NCI-H460 (cell line): ENCODE measurements around the gene NDUFS3. TPM values are rescaled to one million over a fixed set of nuclear protein-coding genes. Genes with fewer than 3 reads are reported as not detected.
"Not testable (repeated sequence)": the region's sequence is repeated elsewhere in the genome, so short reads cannot be mapped to it uniquely, and the experiment has no call there.

Experiments used
- DNase-seq: peaks from one replicate; pipeline ENCODE4 v3.0.0-alpha.2; 2016; ENCODE audit warnings: low read depth; ENCODE audit errors: extremely low read depth
- total RNA-seq: library from RNA; depleted of rRNA; stranded (reverse); fragments of >200 nt; shearing (Covaris generic); gene quantifications from 2 replicates; pipeline ENCODE4 v1.2.3, GENCODE V29; 2014

Gene NDUFS3
- total RNA-seq, 1 experiment from 2014 or later = 46.6 TPM

GRCh38 chr11:47557004-47557403, 21.9 kb upstream of the NDUFS3 start:
- DNase-seq = not testable (repeated sequence)

- DNase-seq = no peak
These were observed 20.2 kb upstream of the NDUFS3 start for GRCh38 chr11:47558695-47559094.

GRCh38 chr11:47560426-47560825, 18.4 kb upstream of the NDUFS3 start:
- DNase-seq = no peak

GRCh38 chr11:47562393-47562792, 16.5 kb upstream of the NDUFS3 start:
- DNase-seq = not testable (repeated sequence)

GRCh38 chr11:47564366-47564765, 14.5 kb upstream of the NDUFS3 start:
- DNase-seq = not testable (repeated sequence)

GRCh38 chr11:47564933-47565339, 13.9 kb upstream of the NDUFS3 start:
- DNase-seq = no peak

GRCh38 chr11:47565340-47566148, 13.3 kb upstream of the NDUFS3 start, which contains the start of gene PTPMT1:
Gene PTPMT1 (plus strand): TSS chr11:47565599. CDS start chr11:47565623, 24 bp downstream.
- no peak for DNase-seq

- no peak for DNase-seq
These were observed 12.7 kb upstream of the NDUFS3 start for GRCh38 chr11:47566149-47566698.

- DNase-seq = no peak
These were observed 9.2 kb upstream of the NDUFS3 start for GRCh38 chr11:47569646-47570045.

- no peak for DNase-seq
These were observed 8.1 kb upstream of the NDUFS3 start for GRCh38 chr11:47570651-47571356.

- DNase-seq = no peak
These were observed 7.5 kb upstream of the NDUFS3 start for GRCh38 chr11:47571357-47571729.

- no peak for DNase-seq
These were observed 7.0 kb upstream of the NDUFS3 start for GRCh38 chr11:47571895-47572294.

GRCh38 chr11:47572715-47573255, 6.1 kb upstream of the NDUFS3 start:
- DNase-seq = no peak

GRCh38 chr11:47573321-47573720, 5.6 kb upstream of the NDUFS3 start:
- no peak for DNase-seq

GRCh38 chr11:47577460-47578041, 1.3 kb upstream of the NDUFS3 start:
- no peak for DNase-seq

- no peak for DNase-seq
These were observed 5.0 kb downstream of the NDUFS3 start for GRCh38 chr11:47583844-47584243.

GRCh38 chr11:47586098-47586855, 7.4 kb downstream of the NDUFS3 start, which contains the start of gene FAM180B:
Gene FAM180B (plus strand): TSS chr11:47586678. CDS start chr11:47586769, 91 bp downstream.
- no peak for DNase-seq

GRCh38 chr11:47587039-47587716, 8.3 kb downstream of the NDUFS3 start:
- DNase-seq = no peak

GRCh38 chr11:47587723-47588326, 9.0 kb downstream of the NDUFS3 start:
- DNase-seq = no peak
